HEK293 (cell line): ENCODE data around the gene LDB1.

ENCODE experiments used
- CTCF ChIP-seq: fragments of 450-650 bp; formaldehyde crosslinking; IDR thresholded peaks from 2 replicates; pipeline ENCODE4 v1.5.1; 2016; ENCODE audit warnings: missing biosample characterization, missing genetic modification characterization
- KLF17 ChIP-seq: fragments of 450-650 bp; formaldehyde crosslinking; IDR thresholded peaks from 2 replicates; pipeline ENCODE4 v1.5.1; 2016; ENCODE audit warnings: missing biosample characterization, missing genetic modification characterization
- PBX3 ChIP-seq: sonication (generic); formaldehyde crosslinking; IDR thresholded peaks from 2 replicates; pipeline ENCODE4 v1.8.1; 2022; ENCODE audit warnings: mild to moderate bottlenecking, moderate library complexity, missing genetic modification reagents
- SP2 ChIP-seq: fragments of 450-650 bp; formaldehyde crosslinking; IDR thresholded peaks from 2 replicates; pipeline ENCODE4 v1.5.1; 2016; ENCODE audit warnings: missing biosample characterization, missing genetic modification characterization
- TRIM28 ChIP-seq: IDR thresholded peaks from 2 replicates; pipeline ENCODE4 v1.6.1; 2011; ENCODE audit warnings: low read length, control low read depth, borderline replicate concordance
- ZBTB1 ChIP-seq: fragments of 450-650 bp; formaldehyde crosslinking; IDR thresholded peaks from 2 replicates; pipeline ENCODE4 v1.5.1; 2016; ENCODE audit warnings: missing biosample characterization, missing genetic modification characterization
- ZBTB11 ChIP-seq: fragments of 450-650 bp; formaldehyde crosslinking; conservative IDR thresholded peaks from 2 replicates; pipeline ENCODE4 v1.5.1; 2016; ENCODE audit warnings: low read depth, missing biosample characterization, missing genetic modification characterization
- ZBTB44 ChIP-seq: fragments of 450-650 bp; IDR thresholded peaks from 2 replicates; pipeline ENCODE4 v1.5.1; 2018; ENCODE audit warnings: missing biosample characterization, mild to moderate bottlenecking, missing genetic modification characterization
- ZBTB48 ChIP-seq: fragments of 450-650 bp; formaldehyde crosslinking; IDR thresholded peaks from 2 replicates; pipeline ENCODE4 v1.5.1; 2016; ENCODE audit warnings: missing biosample characterization, missing genetic modification characterization
- ZNF221 ChIP-seq: fragments of 450-650 bp; formaldehyde crosslinking; IDR thresholded peaks from 2 replicates; pipeline ENCODE4 v1.5.1; 2017; ENCODE audit warnings: missing biosample characterization, missing genetic modification characterization, borderline replicate concordance
- ZNF324 ChIP-seq: fragments of 450-650 bp; formaldehyde crosslinking; IDR thresholded peaks from 2 replicates; pipeline ENCODE4 v1.5.1; 2016; ENCODE audit warnings: missing biosample characterization, missing genetic modification characterization
- ZNF391 ChIP-seq: fragments of 450-650 bp; formaldehyde crosslinking; IDR thresholded peaks from 2 replicates; pipeline ENCODE4 v1.5.1; 2016; ENCODE audit warnings: low read depth, missing biosample characterization, missing genetic modification characterization, borderline replicate concordance
- ZNF404 ChIP-seq: fragments of 450-650 bp; formaldehyde crosslinking; IDR thresholded peaks from 2 replicates; pipeline ENCODE4 v1.5.1; 2017; ENCODE audit warnings: missing biosample characterization, missing genetic modification characterization
- ZNF416 ChIP-seq: fragments of 450-650 bp; formaldehyde crosslinking; IDR thresholded peaks from 2 replicates; pipeline ENCODE4 v1.5.1; 2016; ENCODE audit warnings: missing biosample characterization, missing genetic modification characterization
- ZNF449 ChIP-seq: fragments of 450-650 bp; formaldehyde crosslinking; IDR thresholded peaks from 2 replicates; pipeline ENCODE4 v1.5.1; 2017; ENCODE audit warnings: missing biosample characterization, mild to moderate bottlenecking, missing genetic modification characterization, moderate library complexity
- ZNF561 ChIP-seq: fragments of 450-650 bp; IDR thresholded peaks from 2 replicates; pipeline ENCODE4 v1.5.1; 2018; ENCODE audit warnings: missing biosample characterization, missing genetic modification characterization, borderline replicate concordance
- ZNF626 ChIP-seq: fragments of 450-650 bp; sonication (Bioruptor Pico); formaldehyde crosslinking; IDR thresholded peaks from 2 replicates; pipeline ENCODE4 v1.5.1; 2018; ENCODE audit warnings: missing biosample characterization, missing genetic modification characterization, inconsistent platforms
- ZNF639 ChIP-seq: fragments of 450-650 bp; formaldehyde crosslinking; IDR thresholded peaks from 2 replicates; pipeline ENCODE4 v1.5.1; 2016; ENCODE audit warnings: missing biosample characterization, missing genetic modification characterization
- ZNF76 ChIP-seq: fragments of 450-650 bp; formaldehyde crosslinking; IDR thresholded peaks from 2 replicates; pipeline ENCODE4; 2016; ENCODE audit warnings: low read depth, missing biosample characterization, missing genetic modification characterization, borderline replicate concordance
- ZNF776 ChIP-seq: fragments of 450-650 bp; formaldehyde crosslinking; IDR thresholded peaks from 2 replicates; pipeline ENCODE4 v1.5.0; 2017; ENCODE audit warnings: missing biosample characterization, missing genetic modification characterization, borderline replicate concordance
- ZNF837 ChIP-seq: fragments of 450-650 bp; formaldehyde crosslinking; IDR thresholded peaks from 2 replicates; pipeline ENCODE4 v1.5.1; 2016; ENCODE audit warnings: missing biosample characterization, missing genetic modification characterization
- ZNF843 ChIP-seq: fragments of 450-650 bp; formaldehyde crosslinking; IDR thresholded peaks from 2 replicates; pipeline ENCODE4 v1.5.1; 2016; ENCODE audit warnings: missing biosample characterization, missing genetic modification characterization

Gene LDB1

GRCh38 chr10:102132563-102133372 is 12.6 kb upstream of the LDB1 start, which contains the start of gene PPRC1 (continued):
- peak; percentile 46 for TF ChIP-seq SP2 (tag by site-specific recombination)
- no peak; the same call in 1 of the 2 replicates for TF ChIP-seq ZNF561
- TF ChIP-seq ZNF404 (tag by site-specific recombination): no peak
- peak; percentile 94 for TF ChIP-seq TRIM28
- no peak; the same call in 1 of the 2 replicates for TF ChIP-seq KLF17 (tag by site-specific recombination)
- TF ChIP-seq ZNF639: peak; percentile 84
- peak; percentile 100 for TF ChIP-seq ZNF76 (tag by site-specific recombination)
- TF ChIP-seq ZBTB48 (tag by site-specific recombination): peak; percentile 91
- TF ChIP-seq ZNF221 (tag by site-specific recombination): peak; percentile 87; the same call in 1 of the 2 replicates
- 0 out of 2 replicates have a peak, but pooled peaks have one; percentile 8 for TF ChIP-seq ZBTB1 (tag by site-specific recombination)
- TF ChIP-seq ZNF391: peak; percentile 23; the same call in 1 of the 2 replicates
- TF ChIP-seq ZNF324 (tag by site-specific recombination): peak; percentile 50
- no peak for TF ChIP-seq ZNF626 (tag by site-specific recombination)
- peak; percentile 51; the same call in 1 of the 2 replicates for TF ChIP-seq ZNF449 (tag by site-specific recombination)
- TF ChIP-seq ZBTB11: peak; percentile 95
- no peak for TF ChIP-seq ZNF776 (tag by site-specific recombination)
- TF ChIP-seq ZNF843: peak; percentile 46; the same call in 1 of the 2 replicates
- TF ChIP-seq ZNF416: no peak
- TF ChIP-seq ZBTB44 (tag by site-specific recombination): peak; percentile 39; the same call in 1 of the 2 replicates
- TF ChIP-seq CTCF (tag by site-specific recombination): peak; percentile 98
- TF ChIP-seq PBX3 (CRISPR knock-in tag): peak; percentile 21; the same call in 1 of the 2 replicates
- peak; percentile 84; the same call in 1 of the 2 replicates for TF ChIP-seq ZNF837 (tag by site-specific recombination)
